Effector memory CD8-positive, alpha-beta T cell (primary cell): ENCODE data around the gene SIRPB2.

Experiments used
- ATAC-seq: fragments of 150-1000 bp; cut with Tn5 transposase; replicated peaks from 2 replicates; pipeline ENCODE4 v1.10.0; 2021; ENCODE audit warnings: mild to moderate bottlenecking, moderate library complexity
- DNase-seq, 3 experiments: peaks; one replicate each; pipeline ENCODE4 v3.0.0; 2021
- H3K27ac Mint-ChIP-seq, 2 donors: one replicate each; pipeline ENCODE4 v1.8.0; 2022; ENCODE audit warnings: mild to moderate bottlenecking in 2 of 2, mixed read lengths in 2 of 2, moderate library complexity in 2 of 2
- H3K27me3 Mint-ChIP-seq, 2 donors: one replicate each; pipeline ENCODE4 v1.8.0; 2022; ENCODE audit warnings: mixed read lengths in 2 of 2
- H3K36me3 Mint-ChIP-seq: one replicate; pipeline ENCODE4 v1.8.0; 2022; ENCODE audit warnings: mild to moderate bottlenecking, moderate library complexity, mixed read lengths; ENCODE audit not compliant: insufficient read depth
- H3K4me1 Mint-ChIP-seq, 2 donors: one replicate each; pipeline ENCODE4 v1.8.0; 2022; ENCODE audit warnings: low read depth in 2 of 2, mixed read lengths in 2 of 2
- H3K4me3 Mint-ChIP-seq, 2 donors: one replicate each; pipeline ENCODE4 v1.8.0; 2022; ENCODE audit warnings: mild to moderate bottlenecking in 2 of 2, mixed read lengths in 2 of 2, moderate library complexity in 2 of 2
- H3K9me3 Mint-ChIP-seq, 2 donors: one replicate each; pipeline ENCODE4 v1.8.0; 2022; ENCODE audit warnings: mixed read lengths in 2 of 2

SIRPB2 gene

GRCh38 chr20:1491860-1492642 is 831 bp upstream of the SIRPB2 start:
- Mint-ChIP-seq H3K9me3 (no peaks in the 10 kb centered on the region), H3K4me3 (no peak overlapping the region), H3K4me1 (peaks cover 0 to 2% of the 10 kb centered on the region in 2 donors), H3K27ac (no peak overlapping the region), H3K36me3 (no peaks in the 10 kb centered on the region), H3K27me3 (peaks cover 66 to 71% of the 10 kb centered on the region in 2 donors)
- ATAC-seq (no peak), DNase-seq (no peak)

- Mint-ChIP-seq H3K36me3 (no peaks in the 10 kb centered on the region), H3K4me1 (peaks cover 0 to 2% of the 10 kb centered on the region in 2 donors), H3K9me3 (no peaks in the 10 kb centered on the region), H3K4me3 (no peak overlapping the region), H3K27ac (no peak overlapping the region), H3K27me3 (peaks cover 64 to 67% of the 10 kb centered on the region in 2 donors)
- no peak for ATAC-seq
- DNase-seq: no peak
Observed at GRCh38 chr20:1490643-1491195, 501 bp downstream of the SIRPB2 start.

GRCh38 chr20:1489764-1490436 is 1.3 kb downstream of the SIRPB2 start:
- peak overlapping the region in 1 of 2 donors; percentile 17 for H3K4me3 Mint-ChIP-seq

GRCh38 chr20:1489325-1489724 is 1.9 kb downstream of the SIRPB2 start:
- H3K4me1 Mint-ChIP-seq: no peaks in the 10 kb centered on the region
- no peaks in the 10 kb centered on the region for H3K36me3 Mint-ChIP-seq
- H3K27me3 Mint-ChIP-seq: peaks cover 59 to 77% of the 10 kb centered on the region in 2 donors
- ATAC-seq: no peak
- H3K27ac Mint-ChIP-seq: no peak overlapping the region
- H3K4me3 Mint-ChIP-seq: no peak overlapping the region
- no peak for DNase-seq
- H3K9me3 Mint-ChIP-seq: no peaks in the 10 kb centered on the region

More at GRCh38 chr20:1489764-1490436, 1.3 kb downstream of the SIRPB2 start:
- Mint-ChIP-seq H3K4me1 (no peaks in the 10 kb centered on the region), H3K9me3 (no peaks in the 10 kb centered on the region), H3K27me3 (peaks cover 58 to 71% of the 10 kb centered on the region in 2 donors), H3K36me3 (no peaks in the 10 kb centered on the region), H3K27ac (no peak overlapping the region)
- no peak for ATAC-seq
- DNase-seq: no peak

GRCh38 chr20:1486566-1486965 is 4.7 kb downstream of the SIRPB2 start:
- Mint-ChIP-seq H3K27me3 (peaks cover 71 to 89% of the 10 kb centered on the region in 2 donors), H3K4me1 (no peaks in the 10 kb centered on the region), H3K36me3 (no peaks in the 10 kb centered on the region), H3K4me3 (no peak overlapping the region), H3K9me3 (no peaks in the 10 kb centered on the region), H3K27ac (no peak overlapping the region)
- ATAC-seq (no peak), DNase-seq (no peak)

GRCh38 chr20:1484438-1485116 is 6.6 kb downstream of the SIRPB2 start:
- Mint-ChIP-seq H3K27me3 (peaks cover 67 to 84% of the 10 kb centered on the region in 2 donors), H3K36me3 (no peaks in the 10 kb centered on the region), H3K4me3 (no peak overlapping the region), H3K9me3 (no peaks in the 10 kb centered on the region), H3K4me1 (no peaks in the 10 kb centered on the region), H3K27ac (no peak overlapping the region)
- ATAC-seq (no peak), DNase-seq (no peak)

GRCh38 chr20:1479831-1480595 is 11.2 kb downstream of the SIRPB2 start:
- ATAC-seq: no peak
- Mint-ChIP-seq H3K4me1 (no peaks in the 10 kb centered on the region), H3K27me3 (peaks cover 65 to 87% of the 10 kb centered on the region in 2 donors), H3K27ac (no peak overlapping the region), H3K4me3 (no peak overlapping the region), H3K9me3 (no peaks in the 10 kb centered on the region), H3K36me3 (peaks cover 5% of the 10 kb centered on the region)
- no peak for DNase-seq

- H3K27me3 Mint-ChIP-seq: peaks cover 51 to 81% of the 10 kb centered on the region in 2 donors
- H3K4me3 Mint-ChIP-seq: no peak overlapping the region
- DNase-seq (no peak), ATAC-seq (no peak)
- no peaks in the 10 kb centered on the region for H3K9me3 Mint-ChIP-seq
- no peaks in the 10 kb centered on the region for H3K4me1 Mint-ChIP-seq
- peaks cover 5% of the 10 kb centered on the region for H3K36me3 Mint-ChIP-seq
- H3K27ac Mint-ChIP-seq: no peak overlapping the region
Observed at GRCh38 chr20:1478566-1478965, 12.7 kb downstream of the SIRPB2 start.

- Mint-ChIP-seq H3K36me3 (peaks cover 5% of the 10 kb centered on the region), H3K27me3 (peaks cover 52 to 81% of the 10 kb centered on the region in 2 donors), H3K4me3 (no peak overlapping the region), H3K27ac (no peak overlapping the region), H3K9me3 (no peaks in the 10 kb centered on the region), H3K4me1 (no peaks in the 10 kb centered on the region)
- DNase-seq (no peak), ATAC-seq (no peak)
Observed at GRCh38 chr20:1477896-1478490, 13.2 kb downstream of the SIRPB2 start.

GRCh38 chr20:1474817-1475603 is 16.2 kb downstream of the SIRPB2 start:
- Mint-ChIP-seq H3K27me3 (peaks cover 36 to 84% of the 10 kb centered on the region in 2 donors), H3K9me3 (no peaks in the 10 kb centered on the region), H3K4me1 (no peaks in the 10 kb centered on the region), H3K4me3 (no peak overlapping the region), H3K27ac (no peak overlapping the region), H3K36me3 (peaks cover 5% of the 10 kb centered on the region)
- DNase-seq (no peak), ATAC-seq (no peak)

GRCh38 chr20:1474325-1474724 is 16.9 kb downstream of the SIRPB2 start:
- ATAC-seq: no peak
- Mint-ChIP-seq H3K9me3 (no peaks in the 10 kb centered on the region), H3K27ac (no peak overlapping the region), H3K4me3 (no peak overlapping the region), H3K4me1 (no peaks in the 10 kb centered on the region), H3K27me3 (peaks cover 33 to 80% of the 10 kb centered on the region in 2 donors), H3K36me3 (peaks cover 5% of the 10 kb centered on the region)
- DNase-seq: no peak
